Measurements from ENCODE around the gene TOR2A. TPM values are rescaled to one million over a fixed set of nuclear protein-coding genes. Genes with fewer than 3 reads are reported as not detected.
A peak's percentile ranks its signal among the peaks of the same experiment; 100 is the strongest.
"Not testable (repeated sequence)": the region's sequence is repeated elsewhere in the genome, so short reads cannot be mapped to it uniquely, and the experiment has no call there.

The TOR2A gene
- total RNA-seq, 2 donors from 2014 or later, result 20.4 to 31.9 TPM

DNA sequence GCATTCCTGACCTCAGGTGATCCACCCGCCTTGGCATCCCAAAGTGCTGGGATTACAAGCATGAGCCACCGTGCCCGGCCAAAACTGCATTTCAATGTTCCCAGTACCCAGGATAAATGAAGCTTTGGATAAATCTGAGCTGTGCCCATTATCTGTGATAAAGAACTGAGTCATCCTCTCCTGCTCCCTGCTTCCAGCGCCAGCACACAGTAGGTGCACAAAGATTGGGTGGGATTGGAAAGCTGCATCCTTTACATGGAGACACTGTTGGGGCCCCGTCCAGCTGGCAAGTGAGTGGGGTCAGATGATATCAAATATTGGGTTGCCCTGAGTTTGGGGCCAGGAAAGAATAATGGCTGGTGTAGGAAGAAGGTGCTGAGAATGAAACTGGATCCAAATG, 26.0 kb upstream of the TOR2A start:
- DNase-seq (ENCODE audit: low spot score) (no peak), ATAC-seq (no peak)
- peaks cover 35% of the 10 kb centered on the region in 2 donors for H3K4me1 Mint-ChIP-seq (ENCODE audit: low read depth in 2 of 2)
- H3K27me3 Mint-ChIP-seq, result no peaks in the 10 kb centered on the region
- no peak overlapping the region for H3K27ac Mint-ChIP-seq
- H3K9me3 Mint-ChIP-seq, result no peaks in the 10 kb centered on the region
- H3K4me3 Mint-ChIP-seq, result no peak overlapping the region
- H3K36me3 Mint-ChIP-seq, result peaks cover under 1% of the 10 kb centered on the region

DNA sequence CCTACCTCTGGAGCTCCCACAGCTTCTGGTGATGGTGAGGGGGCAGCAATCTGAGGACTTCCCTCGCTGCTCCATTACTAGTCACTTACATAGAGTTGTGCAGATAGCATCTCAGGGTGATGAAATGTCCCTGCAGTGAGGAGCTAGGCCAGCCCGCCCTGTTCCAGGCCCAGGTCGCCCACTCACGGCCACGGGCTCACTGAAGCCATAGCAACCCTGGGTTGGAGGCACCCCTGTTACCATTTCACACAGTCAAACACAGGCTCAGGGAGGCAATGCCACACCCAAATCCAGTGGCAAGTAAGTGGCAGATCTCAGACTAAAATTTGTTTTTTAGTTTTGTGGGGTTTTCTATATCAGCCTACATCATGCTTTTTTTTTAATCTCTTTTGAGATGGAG, 23.7 kb upstream of the TOR2A start:
- Mint-ChIP-seq H3K4me3 (no peak overlapping the region), H3K4me1 (ENCODE audit: low read depth in 2 of 2) (peaks cover 13 to 18% of the 10 kb centered on the region in 2 donors), H3K36me3 (no peaks in the 10 kb centered on the region), H3K27me3 (no peaks in the 10 kb centered on the region), H3K9me3 (no peaks in the 10 kb centered on the region), H3K27ac (peak overlapping the region; percentile 29 to 38)
- DNase-seq (ENCODE audit: low spot score) (peak; percentile 31), ATAC-seq (no peak)

DNA sequence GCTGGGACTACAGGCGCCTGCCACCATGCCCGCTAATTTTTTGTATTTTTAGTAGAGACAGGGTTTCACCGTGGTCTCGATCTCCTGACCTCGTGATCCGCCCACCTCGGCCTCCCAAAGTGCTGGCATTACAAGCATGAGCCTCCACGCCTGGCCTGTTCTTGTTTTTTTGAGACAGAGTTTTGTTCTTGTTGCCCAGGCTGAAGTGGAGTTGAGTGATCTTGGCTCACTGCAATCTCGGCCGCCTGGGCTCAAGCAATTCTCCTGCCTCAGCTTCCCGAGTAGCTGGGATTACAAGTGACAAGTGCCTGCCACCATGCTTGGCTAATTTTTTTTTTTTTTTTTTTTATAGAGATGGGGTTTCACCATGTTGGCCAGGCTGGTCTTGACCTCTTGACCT, 21.7 kb upstream of the TOR2A start:
- H3K4me3 Mint-ChIP-seq; H3K9me3 Mint-ChIP-seq; H3K27me3 Mint-ChIP-seq; H3K27ac Mint-ChIP-seq; DNase-seq (ENCODE audit: low spot score); H3K36me3 Mint-ChIP-seq; ATAC-seq: not testable (repeated sequence)
- H3K4me1 Mint-ChIP-seq (ENCODE audit: low read depth in 2 of 2), result peaks cover 0 to 11% of the 10 kb centered on the region in 2 donors

DNA sequence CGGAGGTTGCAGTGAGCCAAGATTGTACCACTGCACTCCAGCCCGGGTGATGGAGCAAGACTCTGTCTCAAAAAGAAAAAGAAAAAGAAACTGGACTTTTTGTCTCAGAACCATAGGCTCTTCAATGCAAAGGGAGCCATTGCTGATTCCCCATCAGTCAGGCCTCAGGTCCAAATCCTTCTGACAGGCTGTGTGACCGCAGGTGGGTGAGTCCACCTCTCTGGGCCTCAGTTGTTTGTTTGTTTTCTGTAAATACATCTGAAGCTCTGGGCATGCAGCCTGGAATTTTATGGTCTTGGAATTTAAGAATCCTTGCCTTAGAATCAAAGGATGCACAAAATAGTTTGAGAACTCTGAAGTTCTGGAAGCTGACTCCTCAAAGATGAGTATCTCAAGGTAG, 21.1 kb upstream of the TOR2A start:
- H3K4me1 Mint-ChIP-seq (ENCODE audit: low read depth in 2 of 2), result peaks cover 0 to 11% of the 10 kb centered on the region in 2 donors
- H3K27me3 Mint-ChIP-seq, result no peaks in the 10 kb centered on the region
- no peaks in the 10 kb centered on the region for H3K36me3 Mint-ChIP-seq
- H3K4me3 Mint-ChIP-seq, result no peak overlapping the region
- no peaks in the 10 kb centered on the region for H3K9me3 Mint-ChIP-seq
- DNase-seq (ENCODE audit: low spot score) (no peak), ATAC-seq (no peak)
- H3K27ac Mint-ChIP-seq, result no peak overlapping the region

DNA sequence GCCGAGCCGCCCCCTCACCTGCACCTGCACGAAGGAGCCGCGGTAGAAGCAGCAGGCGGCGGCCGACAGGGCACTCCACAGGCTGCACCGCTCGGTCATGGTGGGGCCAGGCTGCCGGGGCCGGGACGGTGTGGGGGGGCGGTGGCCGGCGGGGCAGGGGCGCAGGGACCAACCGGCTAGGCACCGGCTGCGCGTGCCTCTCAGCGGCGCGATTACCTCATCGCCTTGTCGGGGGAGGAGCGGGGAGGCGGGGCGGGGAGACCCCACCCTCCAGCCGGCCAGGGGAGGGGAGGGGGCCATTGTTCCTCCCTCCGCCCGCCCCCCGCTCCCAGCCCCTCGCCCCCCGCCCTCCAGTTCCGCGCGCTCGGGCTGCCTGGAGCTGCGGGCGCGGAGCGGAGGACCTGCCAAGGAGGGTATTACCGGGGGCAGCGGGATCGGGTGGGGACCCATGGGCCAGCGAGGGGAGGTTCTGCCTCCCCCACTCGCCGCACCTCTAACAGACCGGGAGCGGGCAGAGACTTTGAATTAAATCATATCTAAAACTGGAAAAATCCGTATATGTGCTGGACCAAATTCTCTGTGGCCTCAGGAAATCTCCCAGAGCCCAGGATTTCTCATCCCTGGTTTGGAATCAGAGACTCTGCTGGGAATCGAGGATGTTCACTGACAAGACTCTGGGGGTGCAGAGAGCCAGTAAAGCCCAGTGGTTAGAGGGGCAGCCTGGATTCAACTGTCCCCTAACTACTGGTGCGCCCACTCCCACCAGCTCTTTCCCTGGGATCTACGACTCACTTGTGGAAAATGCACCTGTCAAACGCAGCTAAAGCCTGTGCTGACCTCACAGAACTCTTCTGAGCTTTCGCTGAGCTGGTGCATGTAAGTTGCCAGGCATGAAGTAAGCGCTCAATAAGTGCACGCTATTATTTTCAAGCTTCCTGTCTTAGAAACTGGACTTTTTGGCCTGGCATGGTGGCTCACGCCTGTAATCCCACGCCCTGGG, 20.3 kb upstream of the TOR2A start:
- no peak for DNase-seq (ENCODE audit: low spot score)
- Mint-ChIP-seq H3K4me3 (no peak overlapping the region), H3K27ac (no peak overlapping the region), H3K4me1 (ENCODE audit: low read depth in 2 of 2) (peaks cover 0 to 11% of the 10 kb centered on the region in 2 donors), H3K36me3 (peaks cover 4% of the 10 kb centered on the region), H3K9me3 (no peaks in the 10 kb centered on the region), H3K27me3 (no peaks in the 10 kb centered on the region)
- ATAC-seq, result no peak

DNA sequence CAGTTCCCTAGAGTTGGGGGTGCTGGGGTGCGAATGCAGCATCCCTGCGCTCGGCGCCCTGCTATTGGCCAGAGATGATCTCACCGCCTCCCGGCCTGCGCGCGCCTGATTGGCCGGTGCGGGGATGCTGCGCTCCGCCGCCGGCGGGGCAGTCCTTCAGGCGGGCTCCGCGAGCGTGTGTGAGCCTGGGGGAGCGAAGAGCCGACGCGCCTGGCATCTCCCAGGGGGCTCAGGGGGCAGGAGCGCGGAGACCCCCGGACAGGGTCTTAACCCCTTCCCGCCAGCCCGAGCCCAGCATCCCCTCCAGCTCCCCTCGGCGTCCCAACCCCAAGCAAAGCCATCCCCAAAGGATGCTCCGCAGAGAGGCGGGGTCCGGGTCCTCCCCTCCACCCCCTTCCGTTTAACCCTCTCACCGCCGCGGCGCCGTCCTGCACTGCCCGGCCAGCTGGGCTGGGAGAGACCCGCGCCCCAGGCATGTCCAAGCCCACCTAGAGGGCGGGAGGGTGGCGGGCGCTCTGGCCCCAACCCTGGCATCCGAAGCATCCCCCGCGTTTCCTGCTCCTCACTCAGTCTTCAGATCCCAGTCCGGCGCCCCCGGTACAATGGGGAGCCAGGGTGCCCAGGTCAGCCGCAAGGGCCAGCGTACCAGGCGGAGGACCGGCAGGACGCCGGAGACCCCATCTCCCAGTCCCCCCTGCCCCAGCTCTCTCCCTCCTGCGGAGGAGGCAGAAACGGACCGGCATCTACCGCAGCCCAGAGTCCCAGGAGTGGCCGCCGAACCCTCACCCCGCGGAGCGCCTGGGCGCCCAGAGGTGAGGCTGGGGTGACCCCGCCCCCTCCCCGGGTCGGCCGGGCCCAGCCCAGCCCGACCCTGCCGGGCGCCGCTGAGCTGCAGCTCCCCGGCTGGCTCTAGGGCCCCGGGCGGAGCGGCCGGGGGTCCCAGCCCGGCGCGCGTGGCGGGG, 19.3 kb upstream of the TOR2A start:
- no peak overlapping the region for H3K27ac Mint-ChIP-seq
- no peaks in the 10 kb centered on the region for H3K27me3 Mint-ChIP-seq
- H3K36me3 Mint-ChIP-seq, result peaks cover 5% of the 10 kb centered on the region
- H3K4me3 Mint-ChIP-seq, result no peak overlapping the region
- DNase-seq (ENCODE audit: low spot score) (no peak), ATAC-seq (peak in 1 of 2 donors; percentile 22)
- H3K9me3 Mint-ChIP-seq, result no peaks in the 10 kb centered on the region
- H3K4me1 Mint-ChIP-seq (ENCODE audit: low read depth in 2 of 2), result peaks cover 0 to 11% of the 10 kb centered on the region in 2 donors

DNA sequence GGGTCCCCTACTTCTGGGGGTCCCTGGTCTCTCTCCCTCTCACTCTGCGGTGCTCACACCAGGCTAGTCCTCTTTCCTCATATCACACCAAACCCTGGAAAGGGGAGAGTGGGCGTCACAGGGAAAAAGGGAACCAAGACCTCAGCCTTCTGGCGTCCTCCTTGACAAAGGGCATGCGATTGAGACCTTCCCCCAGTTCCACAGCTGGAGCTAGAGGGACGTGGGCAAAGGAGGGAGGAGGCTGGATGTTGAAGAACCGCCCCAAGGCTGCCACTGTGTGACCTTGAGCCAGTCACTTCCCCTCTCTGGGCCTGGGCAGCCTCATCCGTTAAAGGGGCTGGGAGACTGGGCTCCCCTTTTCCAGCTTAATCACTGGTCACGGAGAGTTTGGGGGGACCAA, 18.5 kb upstream of the TOR2A start:
- ATAC-seq (no peak), DNase-seq (ENCODE audit: low spot score) (no peak)
- Mint-ChIP-seq H3K27ac (no peak overlapping the region), H3K9me3 (no peaks in the 10 kb centered on the region), H3K4me3 (no peak overlapping the region), H3K36me3 (peaks cover 5% of the 10 kb centered on the region), H3K4me1 (ENCODE audit: low read depth in 2 of 2) (peaks cover 0 to 7% of the 10 kb centered on the region in 2 donors), H3K27me3 (no peaks in the 10 kb centered on the region)

DNA sequence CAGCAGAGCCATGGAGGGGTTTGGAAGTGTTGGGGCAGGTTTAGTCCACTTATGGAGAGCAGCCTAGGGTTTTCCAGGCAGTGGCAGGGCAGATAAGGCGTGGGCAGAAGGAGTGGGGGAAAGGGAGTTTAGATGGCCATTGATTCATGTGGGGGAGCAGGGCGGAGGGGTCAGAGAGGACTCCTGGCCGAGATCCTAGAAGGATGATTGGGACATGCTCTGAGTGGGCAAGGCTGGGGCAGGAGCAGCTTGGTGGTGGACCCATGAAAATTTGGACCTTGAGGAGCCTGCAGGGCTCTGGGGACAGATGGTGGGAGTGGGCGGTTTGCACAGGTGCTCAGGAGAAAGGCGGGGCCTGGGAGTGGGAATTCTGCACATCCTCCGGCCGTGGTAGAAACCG, 18.1 kb upstream of the TOR2A start:
- ATAC-seq (no peak), DNase-seq (ENCODE audit: low spot score) (no peak)
- Mint-ChIP-seq H3K36me3 (peaks cover 5% of the 10 kb centered on the region), H3K27me3 (no peaks in the 10 kb centered on the region), H3K27ac (peak overlapping the region in 1 of 2 donors; percentile 72), H3K9me3 (no peaks in the 10 kb centered on the region), H3K4me3 (no peak overlapping the region), H3K4me1 (ENCODE audit: low read depth in 2 of 2) (peaks cover 0 to 5% of the 10 kb centered on the region in 2 donors)

DNA sequence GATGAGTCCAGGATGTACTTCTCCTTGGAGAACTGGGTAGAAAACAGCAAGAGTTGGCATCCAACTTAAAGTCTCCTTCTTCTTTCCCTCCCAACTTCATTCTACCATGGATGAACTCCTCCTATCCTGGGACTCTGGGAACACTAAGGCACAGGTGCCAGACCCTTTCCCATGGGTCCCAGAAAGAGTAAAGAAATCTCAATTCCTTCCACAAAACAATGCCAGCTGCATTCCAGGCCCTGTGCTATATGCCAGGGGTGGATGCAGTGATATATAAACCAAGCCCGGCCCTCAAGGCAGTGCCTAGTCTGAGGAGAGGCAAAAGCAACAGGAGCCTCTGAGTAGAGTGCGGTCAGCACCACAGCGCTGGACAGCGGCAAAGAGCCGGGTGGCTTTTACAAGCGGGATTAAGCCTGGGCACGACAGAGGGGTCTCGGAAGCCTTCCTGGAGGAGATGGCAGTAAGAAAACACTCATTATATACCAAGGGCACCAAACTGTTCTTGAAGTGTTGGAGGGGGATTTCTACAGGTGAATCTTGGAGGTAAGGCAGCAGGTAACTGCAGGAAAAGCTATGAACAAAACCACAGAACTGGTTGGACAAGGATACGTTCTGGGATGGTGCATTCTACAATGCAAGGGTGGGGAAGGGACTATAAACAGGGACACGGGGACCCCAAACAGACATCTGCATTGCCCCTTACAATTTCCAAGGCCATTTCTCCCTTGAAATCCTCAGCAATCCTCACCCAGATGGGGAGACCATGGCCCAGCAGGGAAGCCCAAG, 16.4 kb upstream of the TOR2A start:
- Mint-ChIP-seq H3K27me3 (no peaks in the 10 kb centered on the region), H3K9me3 (no peaks in the 10 kb centered on the region), H3K27ac (peak overlapping the region in 1 of 2 donors; percentile 28), H3K4me1 (ENCODE audit: low read depth in 2 of 2) (peaks cover 0 to 17% of the 10 kb centered on the region in 2 donors), H3K36me3 (peaks cover 5% of the 10 kb centered on the region), H3K4me3 (no peak overlapping the region)
- ATAC-seq, result no peak
- no peak for DNase-seq (ENCODE audit: low spot score)

DNA sequence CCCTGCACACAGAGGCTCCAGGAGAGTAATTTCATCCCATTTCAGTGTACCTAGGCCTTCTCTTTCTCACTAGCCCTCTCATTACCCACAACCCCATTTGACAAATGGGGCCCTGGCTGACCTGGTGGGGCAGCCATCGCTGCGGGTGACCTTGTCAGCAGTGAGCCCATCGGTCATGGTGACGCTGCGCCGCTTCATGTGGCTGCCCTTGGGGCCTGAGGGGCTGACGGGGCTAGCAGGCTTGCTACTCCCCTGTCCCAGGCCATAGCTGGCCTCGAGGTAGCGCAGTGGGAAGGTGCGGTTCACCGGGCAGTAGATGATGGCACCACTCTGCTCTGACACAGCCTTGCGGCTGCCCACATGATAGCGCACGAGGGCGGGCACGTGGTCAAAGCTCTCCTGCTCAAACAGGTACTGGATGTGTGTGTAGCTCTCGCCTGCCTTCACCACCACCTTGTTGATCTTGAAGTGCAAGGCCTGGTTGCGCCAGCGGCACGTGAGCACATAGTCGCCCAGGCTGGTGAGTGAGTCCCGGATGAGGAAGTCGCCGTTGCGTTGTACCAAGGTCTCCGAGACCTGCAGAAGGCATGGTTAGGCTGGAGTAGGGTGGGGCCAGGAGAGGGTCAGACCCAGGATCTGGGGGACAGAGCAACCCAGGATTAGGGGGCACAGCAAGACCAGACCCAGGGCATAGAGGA, 14.1 kb upstream of the TOR2A start:
- H3K36me3 Mint-ChIP-seq, result peaks cover 5% of the 10 kb centered on the region
- H3K27me3 Mint-ChIP-seq, result no peaks in the 10 kb centered on the region
- H3K9me3 Mint-ChIP-seq, result no peaks in the 10 kb centered on the region
- ATAC-seq, result no peak
- no peak overlapping the region for H3K4me3 Mint-ChIP-seq
- H3K4me1 Mint-ChIP-seq (ENCODE audit: low read depth in 2 of 2), result peaks cover 0 to 17% of the 10 kb centered on the region in 2 donors
- no peak overlapping the region for H3K27ac Mint-ChIP-seq
- no peak for DNase-seq (ENCODE audit: low spot score)

DNA sequence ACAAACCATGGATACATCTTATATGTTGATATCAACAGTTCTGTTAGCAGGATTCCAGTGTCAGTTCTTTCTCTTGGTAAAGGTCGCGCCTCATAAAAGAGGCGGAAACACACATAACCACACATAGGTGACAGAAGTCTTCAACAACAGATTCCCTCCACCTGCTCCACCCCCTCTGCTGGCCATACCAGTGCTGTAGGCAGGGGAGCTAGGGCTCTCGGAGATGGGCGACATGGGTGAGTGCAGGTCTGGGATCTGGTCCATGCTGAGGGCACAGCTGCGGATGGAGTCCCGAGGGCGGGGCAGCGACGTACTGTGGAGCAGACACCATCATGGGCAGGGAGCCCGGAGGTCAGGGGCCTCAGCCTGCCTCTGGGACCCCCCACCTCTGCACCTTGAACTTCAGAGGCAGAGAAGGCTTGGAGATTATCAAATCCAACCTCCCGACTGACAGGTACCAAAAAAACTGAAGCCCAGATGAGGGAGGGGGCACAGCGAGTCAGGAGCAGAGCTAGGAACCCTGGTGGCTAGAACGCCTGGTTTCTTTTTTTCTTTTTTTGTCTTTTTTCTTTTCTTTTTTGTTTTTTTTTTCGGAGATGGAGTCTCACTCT, 12.0 kb upstream of the TOR2A start:
- H3K27me3 Mint-ChIP-seq, result no peaks in the 10 kb centered on the region
- peaks cover 0 to 12% of the 10 kb centered on the region in 2 donors for H3K4me1 Mint-ChIP-seq (ENCODE audit: low read depth in 2 of 2)
- H3K36me3 Mint-ChIP-seq, result peaks cover 5% of the 10 kb centered on the region
- no peak for ATAC-seq
- H3K27ac Mint-ChIP-seq, result peak overlapping the region in 1 of 2 donors; percentile 39
- no peak for DNase-seq (ENCODE audit: low spot score)
- H3K9me3 Mint-ChIP-seq, result no peaks in the 10 kb centered on the region
- no peak overlapping the region for H3K4me3 Mint-ChIP-seq

DNA sequence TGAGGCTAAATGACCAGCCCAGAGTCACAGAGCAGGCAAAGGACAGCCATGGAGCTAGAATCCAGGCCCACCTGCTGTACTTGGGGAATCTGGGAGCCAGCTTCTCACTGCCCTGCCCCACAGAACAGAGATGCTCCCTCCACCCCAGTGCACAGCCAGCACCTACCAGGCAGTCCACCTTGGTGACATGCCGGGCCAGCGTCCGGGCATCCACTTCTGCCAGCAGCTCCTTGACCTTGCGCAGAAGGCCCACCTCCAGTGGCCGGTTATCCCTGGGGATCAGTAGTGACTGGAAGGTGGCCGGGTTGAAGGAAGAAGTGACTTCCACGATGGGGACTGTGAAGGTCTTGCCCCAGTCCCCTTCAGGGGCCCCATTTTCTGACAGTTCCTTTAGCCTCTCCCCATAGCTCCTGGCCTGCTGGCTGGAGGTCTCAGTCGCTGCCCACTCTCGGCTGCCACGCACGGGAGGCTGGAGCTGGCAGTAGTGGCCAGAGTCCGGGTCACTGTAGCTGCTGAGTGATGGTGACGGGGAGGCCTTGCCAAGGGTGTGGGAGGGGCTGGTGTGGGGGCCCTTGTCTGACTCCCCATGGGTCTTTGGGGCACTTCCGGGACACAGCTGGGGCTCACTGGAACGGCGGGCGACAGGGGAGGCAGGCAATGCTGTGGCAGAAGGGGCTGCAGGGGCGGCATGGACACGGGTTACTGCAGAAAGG, 9.5 kb upstream of the TOR2A start:
- H3K9me3 Mint-ChIP-seq, result no peaks in the 10 kb centered on the region
- DNase-seq (ENCODE audit: low spot score) (no peak), ATAC-seq (no peak)
- no peak overlapping the region for H3K4me3 Mint-ChIP-seq
- H3K4me1 Mint-ChIP-seq (ENCODE audit: low read depth in 2 of 2), result peaks cover 0 to 12% of the 10 kb centered on the region in 2 donors
- no peaks in the 10 kb centered on the region for H3K27me3 Mint-ChIP-seq
- no peaks in the 10 kb centered on the region for H3K36me3 Mint-ChIP-seq
- H3K27ac Mint-ChIP-seq, result no peak overlapping the region

All from natural killer cell treated with Interleukin-12 subunit alpha and Interleukin-12 subunit beta and Interleukin-15 and Interleukin-18, amount 100 ng/mL, for 72 hours (primary cell).